SK-N-SH (cell line): ENCODE results near the gene PIPOX. TPM values are rescaled to one million over a fixed set of nuclear protein-coding genes. Genes with fewer than 3 reads are reported as not detected.

Experiments used
- CTCF ChIA-PET: fragments of 300-600, 350-600 bp; formaldehyde crosslinking; extraction: SDS; loops from one replicate; lab custom pipeline; 2021; lab: Yijun Ruan, JAX
- POLR2A ChIA-PET: fragments of 350-600 bp; sonication (Branson Sonifier 250); formaldehyde crosslinking; extraction: SDS; loops from one replicate; lab custom pipeline; 2020; ENCODE audit warnings: antibody characterized with exemption, inconsistent platforms; lab: Yijun Ruan, JAX
- DNase-seq: peaks from one replicate; pipeline ENCODE4 v3.0.0; 2012
- H2AFZ ChIP-seq: fragments of 200-600 bp; sonication (generic); 2 replicates; pipeline ENCODE4 v1.8.1; 2016; ENCODE audit warnings: antibody characterized with exemption, mild to moderate bottlenecking, low read depth
- H3F3A ChIP-seq: fragments of 200-600 bp; sonication (generic); replicated peaks from 2 replicates; pipeline ENCODE3; 2016; ENCODE audit warnings: antibody characterized with exemption, mild to moderate bottlenecking; ENCODE audit not compliant: insufficient read depth
- H3K27ac ChIP-seq, 2 experiments: fragments of 200-500 bp in 1 of 2; fragments of 200-600 bp in 1 of 2; sonication (Bioruptor generic) in 1 of 2; sonication (generic), shearing (Covaris generic) in 1 of 2; 2 replicates each; pipeline versions ENCODE4 v1.5.1 to v1.6.1; 2014 to 2016; ENCODE audit warnings: low read depth in 2 of 2, inconsistent platforms in 1 of 2, low read length in 1 of 2, mild to moderate bottlenecking in 1 of 2, mixed read lengths in 1 of 2
- H3K27me3 ChIP-seq: fragments of 200-600 bp; sonication (generic), shearing (Covaris generic); 2 replicates; pipeline ENCODE4 v1.6.1; 2016; ENCODE audit warnings: mixed run types; ENCODE audit not compliant: insufficient read depth
- H3K36me3 ChIP-seq, 2 experiments: fragments of 200-500 bp in 1 of 2; fragments of 200-600 bp in 1 of 2; sonication (Bioruptor generic) in 1 of 2; sonication (generic) in 1 of 2; replicated peaks in 1 of 2; 2 replicates each; pipeline versions ENCODE3 to v1.5.1; 2014 to 2016; ENCODE audit warnings: low read length in 1 of 2, mild to moderate bottlenecking in 1 of 2; ENCODE audit not compliant: insufficient read depth in 2 of 2, control insufficient read depth in 1 of 2
- H3K4me1 ChIP-seq, 2 experiments: fragments of 200-500 bp in 1 of 2; fragments of 200-600 bp in 1 of 2; sonication (Bioruptor generic) in 1 of 2; sonication (generic), shearing (Covaris generic) in 1 of 2; 2 replicates each; pipeline versions ENCODE4 v1.5.1 to v1.6.1; 2014 to 2016; ENCODE audit warnings: low read depth in 1 of 2, low read length in 1 of 2, mixed run types in 1 of 2; ENCODE audit not compliant: insufficient read depth in 2 of 2, control insufficient read depth in 1 of 2
- H3K4me2 ChIP-seq: fragments of 200-600 bp; sonication (generic), shearing (Covaris generic); 2 replicates; pipeline ENCODE4 v1.6.1; 2017; ENCODE audit warnings: mixed run types
- H3K4me3 ChIP-seq, 2 experiments: fragments of 200-500 bp in 1 of 2; fragments of 200-600 bp in 1 of 2; sonication (Bioruptor generic) in 1 of 2; sonication (generic), shearing (Covaris generic) in 1 of 2; 2 replicates each; pipeline versions ENCODE4 v1.5.1 to v1.8.1; 2014 to 2016; ENCODE audit warnings: low read depth in 2 of 2, inconsistent platforms in 1 of 2, low read length in 1 of 2, mild to moderate bottlenecking in 1 of 2, mixed read lengths in 1 of 2, moderate library complexity in 1 of 2
- H3K79me2 ChIP-seq: fragments of 200-600 bp; sonication (generic); 2 replicates; pipeline ENCODE4 v1.8.1; 2017; ENCODE audit warnings: mild to moderate bottlenecking; ENCODE audit not compliant: insufficient read depth
- H3K9ac ChIP-seq: fragments of 200-600 bp; sonication (generic); 2 replicates; pipeline ENCODE4 v1.6.1; 2017; ENCODE audit warnings: mixed run types
- H3K9me2 ChIP-seq: fragments of 200-600 bp; sonication (generic); 2 replicates; pipeline ENCODE4 v1.6.1; 2017; ENCODE audit warnings: mixed run types
- H3K9me3 ChIP-seq: fragments of 200-600 bp; sonication (generic); 2 replicates; pipeline ENCODE4 v1.6.1; 2017; ENCODE audit warnings: mixed run types, mild to moderate bottlenecking, moderate library complexity
- H4K20me1 ChIP-seq: fragments of 200-600 bp; sonication (generic); 2 replicates; pipeline ENCODE4 v1.6.1; 2017; ENCODE audit warnings: mild to moderate bottlenecking, mixed run types; ENCODE audit not compliant: insufficient read depth
- CHD2 ChIP-seq: fragments of 150-350 bp; IDR thresholded peaks from 2 replicates; pipeline ENCODE4 v1.6.1; 2018; ENCODE audit warnings: low read length; ENCODE audit not compliant: partially characterized antibody
- CTCF ChIP-seq: fragments of 200-600 bp; sonication (generic); IDR thresholded peaks from 2 replicates; pipeline ENCODE4 v1.6.1; 2017; ENCODE audit warnings: antibody characterized with exemption, mild to moderate bottlenecking, moderate library complexity
- EZH2phosphoT487 ChIP-seq: fragments of 200-600 bp; sonication (generic); IDR thresholded peaks from 2 replicates; pipeline ENCODE4 v1.6.1; 2017; ENCODE audit warnings: low read depth, mixed run types, mild to moderate bottlenecking, antibody characterized with exemption, moderate library complexity, borderline replicate concordance
- FOXM1 ChIP-seq: IDR thresholded peaks from 2 replicates; pipeline ENCODE4 v1.4.0; 2012; ENCODE audit warnings: low read depth, mild to moderate bottlenecking
- GABPA ChIP-seq: IDR thresholded peaks from 2 replicates; pipeline ENCODE4 v1.4.0; 2012; ENCODE audit warnings: low read depth, mild to moderate bottlenecking
- IRF3 ChIP-seq: fragments of 150-350 bp; IDR thresholded peaks from 2 replicates; pipeline ENCODE4 v1.6.1; 2016; ENCODE audit warnings: mild to moderate bottlenecking, low read depth, low read length
- MAX ChIP-seq: IDR thresholded peaks from 2 replicates; pipeline ENCODE4 v1.4.0; 2012; ENCODE audit warnings: low read depth
- MXI1 ChIP-seq: IDR thresholded peaks from 2 replicates; pipeline ENCODE4 v1.6.1; 2012; ENCODE audit warnings: mild to moderate bottlenecking, low read depth, low read length, improper control_type of control experiment
- NFIC ChIP-seq: IDR thresholded peaks from 2 replicates; pipeline ENCODE4 v1.4.0; 2012; ENCODE audit warnings: borderline replicate concordance
- NRF1 ChIP-seq: IDR thresholded peaks from 2 replicates; pipeline ENCODE4 v1.6.1; 2012; ENCODE audit warnings: low read depth, mild to moderate bottlenecking, low read length
- POLR2AphosphoS5 ChIP-seq: IDR thresholded peaks from 2 replicates; pipeline ENCODE4 v1.6.1; 2012; ENCODE audit warnings: low read depth, low read length
- REST ChIP-seq: IDR thresholded peaks from 2 replicates; pipeline ENCODE4 v1.6.1; 2012; ENCODE audit warnings: mild to moderate bottlenecking, low read depth, low read length, moderate library complexity
- RXRA ChIP-seq: IDR thresholded peaks from 2 replicates; pipeline ENCODE4 v1.4.0; 2012; ENCODE audit warnings: low read depth, mild to moderate bottlenecking, borderline replicate concordance
- SIN3A ChIP-seq: IDR thresholded peaks from 2 replicates; pipeline ENCODE4 v1.6.1; 2012; ENCODE audit warnings: low read depth, mild to moderate bottlenecking, low read length, moderate library complexity, borderline replicate concordance
- USF1 ChIP-seq: IDR thresholded peaks from 2 replicates; pipeline ENCODE4 v1.4.0; 2012; ENCODE audit warnings: low read depth, borderline replicate concordance
- USF2 ChIP-seq: fragments of 150-350 bp; IDR thresholded peaks from 2 replicates; pipeline ENCODE4 v1.6.1; 2017; ENCODE audit warnings: antibody characterized with exemption, low read length, low read depth, borderline replicate concordance
- WGBS: methylation state at CpG from one replicate; pipeline ENCODE4 v1.1.6; 2017; ENCODE audit warnings: low lambda C conversion rate; 5-methylcytosine and 5-hydroxymethylcytosine counted together
- polyA plus RNA-seq, 3 experiments: library from polyadenylated mRNA; depleted of rRNA; stranded (reverse); fragments of >200 nt; gene quantifications; 2 replicates each; pipeline ENCODE4 v1.2.3, GENCODE V29; 2012

Gene PIPOX
- polyA plus RNA-seq, 1 of the 3 experiments (the other 2 are of a cell fraction): 0.31 TPM

GRCh38 chr17:29096094-29096493 is 53.2 kb downstream of the PIPOX start:
- H3K79me2 ChIP-seq: no peaks in the 10 kb centered on the region
- CTCF ChIA-PET: interaction anchor here (1.1 to 1.4 kb wide), 2 partner anchors 131 to 134 kb away, joined by 3 to 4 read pairs; no protein-coding TSS in a partner anchor

More at GRCh38 chr17:29096094-29096493, 53.2 kb downstream of the PIPOX start:
- POLR2A ChIA-PET: no interaction called here
- Histone ChIP-seq H3K27me3 (no peaks in the 10 kb centered on the region), H3K4me3 (no peak overlapping the region), H3K9ac (no peak overlapping the region), H4K20me1 (no peaks in the 10 kb centered on the region), H3K9me2 (no peaks in the 10 kb centered on the region), H3K4me2 (no peak overlapping the region), H2AFZ (no peak overlapping the region), H3K27ac (no peak overlapping the region; a peak in 1 of 4 replicates)
- TF ChIP-seq NRF1 (no peak), EZH2phosphoT487 (no peak), REST (no peak), FOXM1 (no peak), CHD2 (no peak), MXI1 (no peak), USF1 (no peak), GABPA (no peak), CTCF (no peak), NFIC (no peak), SIN3A (no peak), POLR2AphosphoS5 (no peak), RXRA (no peak), MAX (no peak), USF2 (no peak), IRF3 (no peak)
- TF ChIP-seq, all 33 proteins: peak for 0
- Histone ChIP-seq H3K9me3 (no peaks in the 10 kb centered on the region), H3K36me3 (peaks cover 0 to 42% of the 10 kb centered on the region in 2 experiments), H3F3A (no peaks in the 10 kb centered on the region), H3K4me1 (peaks cover 0 to 28% of the 10 kb centered on the region in 2 experiments; a peak in 3 of 4 replicates)
- DNase-seq: no peak
- WGBS: 64% methylated on average over 6 of the region's 6 CpGs
